ENCODE results near the gene CHRNG.

DNA sequence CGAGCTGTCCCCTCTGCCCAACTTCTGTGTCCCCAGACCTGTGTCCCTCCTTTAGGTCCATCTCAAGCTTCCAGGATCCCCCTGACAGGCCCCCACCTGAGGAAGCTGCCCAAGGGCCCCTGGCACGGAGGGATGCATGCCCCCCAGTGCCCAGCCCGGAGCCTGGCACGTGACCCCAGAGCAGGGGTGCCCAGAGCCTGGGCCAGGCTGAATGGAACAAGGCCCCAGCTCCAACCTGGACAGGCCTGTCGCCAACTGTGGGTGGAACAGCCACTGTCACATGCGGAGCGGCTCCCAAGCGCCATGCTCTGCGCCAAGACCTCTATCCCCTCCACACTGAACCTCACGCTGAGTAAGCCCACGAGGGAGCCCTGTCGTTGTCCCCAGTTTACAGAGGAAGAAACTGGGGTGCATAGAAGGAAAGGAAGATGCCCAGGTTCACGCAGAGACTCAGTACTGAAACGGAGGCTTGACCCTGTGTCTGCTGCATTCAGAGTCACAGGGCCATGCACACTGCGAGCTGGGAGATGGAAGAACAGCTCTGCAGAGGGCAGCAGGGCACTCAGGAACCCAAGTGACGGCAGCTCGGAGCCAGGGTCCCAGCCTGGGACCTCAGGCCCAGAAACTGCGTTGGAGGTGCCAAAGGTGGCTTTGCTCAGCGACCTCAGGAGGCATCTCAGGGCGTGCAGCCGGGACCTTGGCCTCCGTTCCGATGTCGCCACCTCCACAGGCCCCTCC is 46.4 kb upstream of the CHRNG start:
- TF ChIP-seq, protein P1, sequence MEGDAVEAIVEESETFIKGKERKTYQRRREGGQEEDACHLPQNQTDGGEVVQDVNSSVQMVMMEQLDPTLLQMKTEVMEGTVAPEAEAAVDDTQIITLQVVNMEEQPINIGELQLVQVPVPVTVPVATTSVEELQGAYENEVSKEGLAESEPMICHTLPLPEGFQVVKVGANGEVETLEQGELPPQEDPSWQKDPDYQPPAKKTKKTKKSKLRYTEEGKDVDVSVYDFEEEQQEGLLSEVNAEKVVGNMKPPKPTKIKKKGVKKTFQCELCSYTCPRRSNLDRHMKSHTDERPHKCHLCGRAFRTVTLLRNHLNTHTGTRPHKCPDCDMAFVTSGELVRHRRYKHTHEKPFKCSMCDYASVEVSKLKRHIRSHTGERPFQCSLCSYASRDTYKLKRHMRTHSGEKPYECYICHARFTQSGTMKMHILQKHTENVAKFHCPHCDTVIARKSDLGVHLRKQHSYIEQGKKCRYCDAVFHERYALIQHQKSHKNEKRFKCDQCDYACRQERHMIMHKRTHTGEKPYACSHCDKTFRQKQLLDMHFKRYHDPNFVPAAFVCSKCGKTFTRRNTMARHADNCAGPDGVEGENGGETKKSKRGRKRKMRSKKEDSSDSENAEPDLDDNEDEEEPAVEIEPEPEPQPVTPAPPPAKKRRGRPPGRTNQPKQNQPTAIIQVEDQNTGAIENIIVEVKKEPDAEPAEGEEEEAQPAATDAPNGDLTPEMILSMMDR (IDR thresholded peaks at IDR 0.05; ENCODE audit: insufficient read depth, low read length, poor library complexity, severe bottlenecking) = no peak
- TF ChIP-seq EZH2phosphoT487 (conservative IDR thresholded peaks at IDR 0.05; ENCODE audit: low read length) = no peak

All from SU-DHL-6 (cell line).